NCI-H510A treated with DMSO at 0.1 percent for 48 hours (cell line): ENCODE results near the gene RIN2.
A peak's percentile ranks its signal among the peaks of the same experiment; 100 is the strongest.
"Not testable (repeated sequence)": the region's sequence is repeated elsewhere in the genome, so short reads cannot be mapped to it uniquely, and the experiment has no call there.

Source experiments
- DNase-seq: peaks from one replicate; lab custom pipeline; 2025; lab: John Stamatoyannopoulos, UW

RIN2 gene

DNA sequence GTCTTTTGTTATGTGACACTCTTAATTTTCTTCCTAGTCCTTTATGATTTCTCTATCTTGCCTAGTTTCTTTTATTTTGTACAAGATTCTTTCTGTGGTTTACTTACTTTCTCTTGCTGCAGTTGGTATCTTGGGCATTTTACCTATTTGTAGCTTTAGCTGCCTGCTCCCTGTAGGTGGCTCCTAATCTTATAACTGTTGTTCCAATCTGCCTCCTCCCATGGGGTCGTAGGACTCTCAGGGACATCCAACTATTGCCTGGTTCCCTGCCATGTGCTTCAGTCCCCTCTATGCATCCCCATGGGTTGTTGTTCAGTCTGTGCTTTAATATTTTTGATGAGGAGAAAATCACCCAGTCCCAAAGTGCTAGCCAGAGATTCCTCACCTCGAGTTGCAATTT is 31.4 kb downstream of the RIN2 start:
- DNase-seq = no peak

DNA sequence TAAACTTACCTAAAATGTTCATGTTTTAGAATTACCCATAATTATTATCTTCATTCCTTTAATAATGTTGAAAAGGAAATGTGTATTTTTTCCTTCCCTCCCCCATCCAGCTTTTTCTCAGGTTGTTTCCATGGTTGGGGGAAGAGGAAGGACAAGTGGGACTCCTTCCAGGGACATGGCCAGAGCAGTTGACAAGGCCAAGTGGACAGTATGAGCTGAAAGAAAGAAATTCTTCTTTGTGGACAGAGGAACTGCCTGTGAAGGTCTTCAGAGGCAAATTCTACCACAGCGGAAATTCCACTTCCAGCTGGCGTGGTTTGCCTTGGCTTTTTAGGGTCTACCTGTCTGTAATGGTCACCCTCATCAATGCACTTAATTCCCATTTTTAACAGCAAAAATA is 33.8 kb downstream of the RIN2 start:
- no peak for DNase-seq

DNA sequence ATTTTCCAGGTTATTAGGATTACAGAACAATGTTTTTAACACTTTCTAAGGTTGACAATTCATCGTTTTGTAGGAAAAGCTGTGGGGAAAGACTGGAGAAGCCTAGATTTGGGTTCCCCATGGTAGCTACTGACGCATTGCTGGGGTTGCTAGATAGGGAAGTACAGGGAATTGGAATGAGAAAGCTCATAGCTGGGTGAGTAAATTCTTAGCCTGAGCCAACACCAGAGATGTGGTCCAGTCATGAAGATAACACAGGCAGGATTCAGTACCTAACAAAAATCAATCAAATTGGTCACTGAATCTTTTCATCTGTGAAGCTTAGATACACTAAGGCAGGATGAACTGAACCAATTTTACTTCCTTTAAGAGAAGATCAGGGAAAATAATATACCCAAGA is 35.7 kb downstream of the RIN2 start:
- DNase-seq = no peak

DNA sequence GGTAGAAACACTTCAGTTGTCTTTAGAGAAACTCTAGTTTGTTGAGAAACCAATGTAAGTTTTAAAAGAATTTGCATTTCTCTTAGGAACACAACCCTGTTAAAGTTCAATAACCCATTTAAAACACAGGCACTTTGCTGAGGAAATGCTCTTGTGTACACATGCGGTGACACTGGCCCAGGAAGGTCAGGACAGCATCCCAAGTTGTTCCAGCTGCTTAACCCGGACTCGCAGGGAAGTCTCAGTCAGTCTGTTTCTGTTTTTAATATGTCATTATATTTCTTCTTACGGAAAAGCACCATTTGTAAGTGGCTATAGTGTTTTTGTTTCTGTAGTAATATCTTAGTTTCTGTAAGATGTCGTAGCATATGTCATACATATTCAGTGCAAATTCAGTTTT is 36.9 kb downstream of the RIN2 start:
- DNase-seq = no peak

DNA sequence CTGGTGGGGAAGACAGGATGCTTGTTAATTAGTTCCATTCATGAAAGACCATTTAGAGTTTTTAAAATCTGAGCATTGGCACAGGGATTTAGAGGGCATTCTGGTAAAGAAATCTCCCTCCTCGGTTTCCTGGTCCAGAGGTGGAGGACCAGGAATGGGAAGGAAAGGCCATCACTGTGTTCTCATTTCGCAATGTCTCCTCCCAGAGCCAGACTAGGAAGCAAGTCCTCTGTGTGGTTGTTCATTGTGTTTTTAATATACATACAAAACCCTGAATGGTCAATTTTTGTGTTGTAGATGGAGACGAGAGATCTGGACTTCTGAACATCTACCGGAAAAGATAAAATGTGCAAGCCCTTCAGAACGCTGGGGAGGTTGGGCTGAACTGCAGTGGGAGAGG is 41.3 kb downstream of the RIN2 start:
- no peak for DNase-seq

DNA sequence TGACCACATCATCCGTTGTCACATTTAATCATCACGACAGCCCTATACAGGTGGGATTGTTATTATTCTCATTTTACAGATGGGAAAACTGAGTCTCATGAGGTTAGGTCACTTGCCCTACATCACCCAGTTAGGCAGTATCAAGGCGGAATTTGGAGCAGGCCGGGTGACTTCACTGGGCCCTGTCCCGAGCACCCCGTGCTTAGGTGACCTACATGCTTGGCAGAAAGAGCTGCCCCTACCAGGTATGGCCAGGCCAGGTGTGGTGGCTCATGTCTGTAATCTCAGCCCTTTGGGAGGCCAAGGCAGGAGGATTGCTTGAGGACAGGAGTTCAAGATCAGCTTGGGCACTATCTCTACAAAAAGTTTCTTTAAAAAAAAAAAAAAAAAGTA is 44.0 kb downstream of the RIN2 start:
- DNase-seq = no peak

DNA sequence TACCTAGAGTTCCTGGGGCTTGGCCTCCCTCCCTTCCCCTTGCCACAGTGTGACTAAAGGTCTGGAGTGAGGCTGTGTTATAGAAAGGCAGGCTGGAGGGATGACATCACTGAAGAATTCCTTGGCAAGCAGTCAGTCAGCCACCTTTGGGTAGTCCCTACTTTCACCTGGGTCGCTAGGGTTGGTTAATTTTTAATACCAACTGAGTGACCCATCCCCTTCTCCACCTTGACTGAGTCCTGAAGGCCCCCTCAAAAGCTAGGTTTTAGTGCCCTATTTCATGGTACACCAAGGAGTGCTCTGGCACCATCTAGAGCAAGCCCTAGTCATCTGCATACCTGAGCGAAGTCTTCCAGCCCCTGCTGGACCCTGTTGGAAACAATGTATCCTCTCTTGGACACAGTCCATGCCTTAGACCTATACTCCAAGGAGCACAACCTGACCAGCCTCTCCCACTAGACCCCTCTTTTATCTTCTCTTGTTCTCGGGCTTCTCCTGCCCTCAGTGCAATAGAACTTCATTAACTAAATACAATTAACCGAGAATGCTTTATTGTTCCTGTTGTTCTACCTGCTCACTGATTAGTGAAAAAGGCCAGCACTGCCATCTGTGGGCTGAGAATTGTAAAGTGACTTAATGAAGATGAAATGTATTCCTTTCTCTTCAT is 44.6 kb downstream of the RIN2 start:
- no peak for DNase-seq

DNA sequence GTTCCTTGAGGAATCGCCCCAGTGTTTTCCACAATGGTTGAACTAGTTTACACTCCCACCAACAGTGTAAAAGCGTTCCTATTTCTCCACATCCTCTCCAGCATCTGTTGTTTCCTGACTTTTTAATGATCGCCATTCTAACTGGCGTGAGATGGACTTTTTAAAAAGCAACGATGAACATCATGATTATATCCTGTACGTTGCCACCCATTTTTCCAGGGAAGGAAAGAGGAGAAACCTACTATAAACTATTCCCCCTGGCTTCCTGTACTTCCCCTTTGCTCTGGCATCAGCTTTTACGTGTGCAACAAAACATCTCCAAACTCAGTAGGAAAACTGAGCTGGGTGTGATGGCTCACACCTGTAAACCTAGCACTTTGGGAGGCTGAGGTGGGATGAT is 48.2 kb downstream of the RIN2 start:
- not testable (repeated sequence) for DNase-seq

DNA sequence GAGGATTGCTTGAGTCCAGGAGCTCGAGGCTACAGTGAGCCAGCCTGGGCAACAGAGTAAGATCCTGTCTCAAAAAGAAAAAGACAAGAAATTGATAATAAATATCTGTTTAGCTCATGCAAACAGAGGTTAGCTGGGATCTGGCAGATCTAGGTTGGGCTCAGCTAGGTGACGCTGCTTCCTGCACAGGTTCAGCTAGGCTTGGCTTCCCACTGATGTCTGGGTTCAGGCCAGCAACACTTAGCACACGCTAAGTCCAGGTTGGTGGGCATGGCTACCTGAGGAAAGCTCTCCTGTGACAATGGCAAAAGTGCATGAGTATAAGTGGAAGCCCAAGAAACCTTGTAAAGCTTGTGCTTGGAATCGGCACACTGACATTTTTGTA is 48.7 kb downstream of the RIN2 start:
- DNase-seq = no peak

DNA sequence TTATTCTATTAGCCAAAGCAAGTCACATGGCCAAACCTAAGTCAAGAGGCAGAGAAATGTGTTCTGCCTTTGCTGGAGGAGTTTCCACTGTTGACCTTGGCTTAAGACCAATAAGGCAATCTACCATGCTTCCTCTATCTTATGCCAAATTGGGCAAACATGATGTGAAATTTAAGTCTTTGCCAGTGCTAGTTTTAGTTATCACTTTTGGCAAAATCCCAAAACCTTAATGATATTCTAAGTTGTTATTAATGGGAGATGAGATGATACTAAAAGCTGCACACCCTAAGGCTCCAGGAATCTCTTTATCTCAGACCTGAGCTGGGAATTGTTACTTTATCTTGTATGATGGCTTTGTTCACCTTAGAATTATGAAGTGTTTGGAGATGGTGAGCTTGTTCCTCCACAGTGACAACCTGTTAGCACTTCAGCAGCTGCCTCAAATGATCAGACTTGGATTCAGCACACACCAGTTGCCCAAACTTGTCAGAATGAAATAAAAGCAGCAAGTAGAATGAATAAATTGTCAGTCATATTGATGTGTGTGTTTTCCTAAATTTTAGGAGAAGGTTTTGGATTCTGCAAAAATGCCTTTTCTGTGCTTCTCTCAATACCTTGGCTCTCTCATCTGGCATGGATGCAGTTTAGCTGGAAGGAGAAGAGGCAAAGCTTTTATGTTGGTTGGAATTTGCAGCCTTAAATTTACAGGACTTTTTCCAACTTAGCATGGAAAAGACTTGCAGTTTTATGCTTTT is 49.3 kb downstream of the RIN2 start:
- DNase-seq = peak; percentile 11
